GM12878 (cell line): ENCODE results near the gene N4BP2. TPM values are rescaled to one million over a fixed set of nuclear protein-coding genes. Genes with fewer than 3 reads are reported as not detected.

Source experiments
- ATAC-seq: fragments of 200-7000 bp; cut with Tn5 transposase; 3 replicates; pipeline ENCODE4 v1.9.1; 2020; ENCODE audit warnings: mild to moderate bottlenecking, moderate library complexity
- BruUV-seq: library from RNA; stranded (reverse); fragments of 400-500 nt; replicated peaks from 2 replicates; lab custom pipeline; 2021; lab: Mats Ljungman, UMichigan
- CTCF ChIA-PET: fragments of 300-600 bp; sonication (Branson Sonifier 250); formaldehyde crosslinking; extraction: SDS; loops from one replicate; lab custom pipeline; 2021; ENCODE audit warnings: inconsistent platforms; lab: Yijun Ruan, JAX
- POLR2A ChIA-PET: fragments of 350-600 bp; formaldehyde crosslinking; extraction: SDS; loops from one replicate; lab custom pipeline; 2021; ENCODE audit warnings: inconsistent platforms; lab: Charles Lee
- RAD21 ChIA-PET: fragments of 300-600 bp; sonication (Branson Sonifier 250); formaldehyde crosslinking; loops from one replicate; lab custom pipeline; 2023; ENCODE audit warnings: antibody characterized with exemption; ENCODE audit not compliant: unreplicated experiment; lab: Charles Lee
- SMC1A ChIA-PET: fragments of 300-600 bp; sonication (Branson Sonifier 250); formaldehyde crosslinking; loops from one replicate; lab custom pipeline; 2023; ENCODE audit not compliant: unreplicated experiment, uncharacterized antibody; lab: Charles Lee
- DNase-seq: peaks from one replicate; pipeline ENCODE4 v3.0.0-alpha.2; 2011; ENCODE audit warnings: low read depth, low spot score
- FAIRE-seq: peaks from 3 replicates; lab custom pipeline; 2011; peaks lifted over from hg19 to GRCh38; lab: Jason Lieb, UNC
- H2AFZ ChIP-seq: 2 replicates; pipeline ENCODE4 v1.6.0; 2011; ENCODE audit warnings: low read depth, low read length, control low read depth; ENCODE audit not compliant: control insufficient read depth
- H3K27ac ChIP-seq: 2 replicates; pipeline ENCODE4 v1.5.1; 2011; ENCODE audit warnings: control low read depth; ENCODE audit not compliant: control insufficient read depth, insufficient read depth
- H3K27me3 ChIP-seq, 2 experiments: replicated peaks in 1 of 2; 2 replicates each; pipeline versions ENCODE4 v1.6.0 to v1.6.1; 2011; ENCODE audit warnings: low read length in 1 of 2; ENCODE audit not compliant: control insufficient read depth in 2 of 2, insufficient read depth in 2 of 2
- H3K36me3 ChIP-seq, 2 experiments: 2 replicates each; pipeline ENCODE4 v1.5.1; 2011; ENCODE audit warnings: low read length in 1 of 2; ENCODE audit not compliant: control insufficient read depth in 2 of 2, insufficient read depth in 2 of 2
- H3K4me1 ChIP-seq: 2 replicates; pipeline ENCODE4 v1.6.1; 2011; ENCODE audit warnings: mild to moderate bottlenecking, low read length, moderate library complexity, mixed read lengths; ENCODE audit not compliant: control insufficient read depth, insufficient read depth
- H3K4me2 ChIP-seq: 2 replicates; pipeline ENCODE4 v1.6.0; 2011; ENCODE audit warnings: control low read depth; ENCODE audit not compliant: control insufficient read depth, insufficient read depth
- H3K4me3 ChIP-seq: fragments of 200-600 bp; sonication (generic); 2 replicates; pipeline ENCODE4 v1.5.1; 2016
- H3K79me2 ChIP-seq: 2 replicates; pipeline ENCODE4 v1.6.0; 2011; ENCODE audit warnings: low read length; ENCODE audit not compliant: control insufficient read depth, insufficient read depth
- H3K9ac ChIP-seq: 2 replicates; pipeline ENCODE4 v1.8.0; 2011; ENCODE audit warnings: low read length, control low read depth, mixed read lengths; ENCODE audit not compliant: control insufficient read depth, insufficient read depth
- H3K9me3 ChIP-seq: replicated peaks from 3 replicates; pipeline ENCODE4 v1.5.1; 2011; ENCODE audit warnings: mild to moderate bottlenecking, low read length; ENCODE audit not compliant: control insufficient read depth, insufficient read depth
- H4K20me1 ChIP-seq: 2 replicates; pipeline ENCODE4 v1.6.0; 2011; ENCODE audit not compliant: control insufficient read depth, insufficient read depth
- CHD4 ChIP-seq: fragments of 200-600 bp; sonication (generic); IDR thresholded peaks from 2 replicates; pipeline ENCODE4 v1.6.1; 2016; ENCODE audit warnings: mild to moderate bottlenecking
- IKZF1 ChIP-seq: fragments of 450-650 bp; conservative IDR thresholded peaks from 2 replicates; pipeline ENCODE4 v1.6.1; 2017; ENCODE audit warnings: antibody characterized with exemption, mild to moderate bottlenecking
- IRF3 ChIP-seq: fragments of 450-650 bp; IDR thresholded peaks from 2 replicates; pipeline ENCODE4 v1.6.1; 2014; ENCODE audit warnings: mild to moderate bottlenecking
- IRF5 ChIP-seq: fragments of 450-650 bp; IDR thresholded peaks from 2 replicates; pipeline ENCODE4 v1.6.1; 2017; ENCODE audit warnings: borderline replicate concordance
- LARP7 ChIP-seq: fragments of 450-650 bp; IDR thresholded peaks from 2 replicates; pipeline ENCODE4 v1.6.1; 2017; ENCODE audit warnings: mild to moderate bottlenecking
- MTA2 ChIP-seq: fragments of 450-650 bp; IDR thresholded peaks from 2 replicates; pipeline ENCODE4 v1.6.1; 2016; ENCODE audit warnings: low read depth, mild to moderate bottlenecking, moderate library complexity
- NFYA ChIP-seq: IDR thresholded peaks from 2 replicates; pipeline ENCODE4 v1.6.1; 2011; ENCODE audit warnings: low read depth, mild to moderate bottlenecking, low read length, improper control_type of control experiment, borderline replicate concordance
- NFYB ChIP-seq: IDR thresholded peaks from 2 replicates; pipeline ENCODE4 v1.6.1; 2011; ENCODE audit warnings: low read depth, mild to moderate bottlenecking, low read length, improper control_type of control experiment, moderate library complexity; ENCODE audit not compliant: insufficient read depth
- RAD51 ChIP-seq: fragments of 450-650 bp; IDR thresholded peaks from 2 replicates; pipeline ENCODE4 v1.6.1; 2016; ENCODE audit warnings: moderate library complexity, mild to moderate bottlenecking, inconsistent platforms
- SIN3A ChIP-seq: IDR thresholded peaks from 2 replicates; pipeline ENCODE4 v1.6.1; 2012; ENCODE audit warnings: low read depth, low read length, improper control_type of control experiment
- SIX5 ChIP-seq: IDR thresholded peaks from 2 replicates; pipeline ENCODE4 v1.6.1; 2011; ENCODE audit warnings: mild to moderate bottlenecking, low read depth, low read length, moderate library complexity; ENCODE audit not compliant: severe bottlenecking
- TCF12 ChIP-seq: IDR thresholded peaks from 2 replicates; pipeline ENCODE4 v1.6.1; 2011; ENCODE audit warnings: low read depth, mild to moderate bottlenecking, low read length
- YBX1 ChIP-seq: fragments of 450-650 bp; IDR thresholded peaks from 2 replicates; pipeline ENCODE4 v1.6.1; 2016; ENCODE audit warnings: antibody characterized with exemption
- ZNF622 ChIP-seq: fragments of 450-650 bp; IDR thresholded peaks from 2 replicates; pipeline ENCODE4 v1.6.1; 2017; ENCODE audit warnings: mild to moderate bottlenecking, inconsistent platforms
- ZNF687 ChIP-seq: fragments of 450-650 bp; IDR thresholded peaks from 2 replicates; pipeline ENCODE4 v1.6.1; 2017; ENCODE audit warnings: mild to moderate bottlenecking, moderate library complexity
- WGBS: methylation state at CpG from one replicate; pipeline ENCODE4 v1.1.6; 2016; ENCODE audit warnings: low lambda C conversion rate; ENCODE audit not compliant: insufficient replicate concordance, insufficient coverage; ENCODE audit errors: missing lambda C conversion rate; 5-methylcytosine and 5-hydroxymethylcytosine counted together
- in situ Hi-C: fragments of 300-500 bp; cut with MboI; formaldehyde crosslinking; loops from 9 replicates; pipeline ENCODE4 v1.14.3; 2018; ENCODE audit warnings: mixed read lengths
- intact Hi-C: fragments of 100-400 bp; cut with micrococcal nuclease; formaldehyde crosslinking; loops from one replicate; pipeline ENCODE4 v1.14.2; 2022; ENCODE audit not compliant: unreplicated experiment
- polyA plus RNA-seq, 11 experiments: library from polyadenylated mRNA; depleted of rRNA in 4 of 11; unstranded in 6 of 11; stranded (reverse) in 5 of 11; fragments of >200 nt; fragmentation: Nextera tagmentation in 4 of 11; fragmentation: Illumina TruSeq in 1 of 11; extraction: Ambion mirVana in 4 of 11; extraction: Trizol in 1 of 11; gene quantifications; 1 replicate in 1 of 11; 2 replicates in 10 of 11; pipeline versions ENCODE4 v1.2.1 to v1.2.3, GENCODE V29; 2011 to 2016; ENCODE audit warnings: inconsistent platforms in 2 of 11, missing spikeins in 2 of 11, low read depth in 1 of 11
- total RNA-seq, 4 experiments: library from RNA; depleted of rRNA in 3 of 4; stranded (reverse); fragments of >200 nt in 3 of 4; fragmentation: Illumina TruSeq in 1 of 4; extraction: Trizol in 1 of 4; gene quantifications; 2 replicates each; pipeline versions ENCODE4 v1.2.1 to v1.2.3, GENCODE V29; 2013 to 2021

The N4BP2 gene
- total and polyA plus RNA-seq, 10 of the 15 experiments (the other 5 are each of a cell fraction or from before 2014, with no cell fraction given): 2.3 to 18.7 (median 10.0) TPM

GRCh38 chr4:40112027-40112792 is 55.6 kb downstream of the N4BP2 start:
- POLR2A ChIA-PET: no interaction called here
- SMC1A ChIA-PET: interaction anchor here (0.6 kb wide), 1 partner anchor 255 kb away, joined by 3 read pairs; no protein-coding TSS in a partner anchor
- in situ Hi-C loops (no loop called here), intact Hi-C loops (no loop called here)
- no peaks in the 10 kb centered on the region for H3K79me2 ChIP-seq
- H2AFZ ChIP-seq: no peak overlapping the region
- no TSS peak for BruUV-seq
- no peak overlapping the region for H3K4me3 ChIP-seq
- H3K9me3 ChIP-seq: no peaks in the 10 kb centered on the region; the same call in 2 of the 3 replicates
- H3K9ac ChIP-seq: no peak overlapping the region
- 100% methylated on average over 3 of the region's 3 CpGs for WGBS
- ATAC-seq: peak; percentile 75
- RAD21 ChIA-PET: no interaction called here
- no peak overlapping the region for H3K4me2 ChIP-seq
- no peak for FAIRE-seq
- H3K36me3 ChIP-seq: peaks cover 0 to 4% of the 10 kb centered on the region in 2 experiments; a peak in 1 of 4 replicates
- no peak for DNase-seq
- H4K20me1 ChIP-seq: no peaks in the 10 kb centered on the region
- CTCF ChIA-PET: interaction anchor here (0.6 to 1.0 kb wide), 2 partner anchors 8 to 95 kb away, joined by 4 to 5 read pairs; no protein-coding TSS in a partner anchor
- no peaks in the 10 kb centered on the region for H3K27me3 ChIP-seq
- no peaks in the 10 kb centered on the region for H3K4me1 ChIP-seq
- no peak overlapping the region for H3K27ac ChIP-seq
- TF ChIP-seq CHD4 (no peak), SIN3A (no peak), IRF3 (no peak), IKZF1 (no peak), LARP7 (no peak), RAD51 (no peak), ZNF622 (no peak), NFYA (no peak), ZNF687 (no peak), YBX1 (no peak), NFYB (no peak), SIX5 (no peak), TCF12 (no peak), MTA2 (no peak; the same call in 1 of the 2 replicates), IRF5 (no peak)
